22Rv1 (cell line): ENCODE results near the gene SPTSSB.

Experiments used
- CTCF ChIP-seq: fragments of 450-650 bp; IDR thresholded peaks from 2 replicates; pipeline ENCODE4 v1.5.1; 2017; ENCODE audit warnings: mild to moderate bottlenecking
- ZFX ChIP-seq: fragments of 450-650 bp; IDR thresholded peaks from 2 replicates; pipeline ENCODE4 v1.6.1; 2017; ENCODE audit warnings: antibody characterized with exemption, borderline replicate concordance

- TF ChIP-seq CTCF (no peak), ZFX (no peak)
These were observed 27.8 kb downstream of the SPTSSB start for GRCh38 chr3:161343540-161343939.
